HepG2 (cell line): ENCODE measurements around the gene SULT2B1. TPM values are rescaled to one million over a fixed set of nuclear protein-coding genes. Genes with fewer than 3 reads are reported as not detected.

Experiments used
- GPN1 ChIP-seq: sonication (generic); formaldehyde crosslinking; IDR thresholded peaks from 2 replicates; pipeline ENCODE4 v1.5.1; 2020; ENCODE audit warnings: missing genetic modification reagents, borderline replicate concordance
- NFATC3 ChIP-seq: sonication (generic); formaldehyde crosslinking; IDR thresholded peaks from 2 replicates; pipeline ENCODE4 v1.5.1; 2020; ENCODE audit warnings: mild to moderate bottlenecking, missing genetic modification reagents
- PHB2 ChIP-seq: fragments of 450-650 bp; IDR thresholded peaks from 2 replicates; pipeline ENCODE4 v1.6.1; 2018; ENCODE audit not compliant: partially characterized antibody
- RAD51 ChIP-seq: fragments of 450-650 bp; IDR thresholded peaks from 2 replicates; pipeline ENCODE4 v1.6.1; 2016; ENCODE audit warnings: borderline replicate concordance
- RORA ChIP-seq: sonication (generic); formaldehyde crosslinking; IDR thresholded peaks from 2 replicates; pipeline ENCODE4 v1.5.0; 2020; ENCODE audit warnings: mild to moderate bottlenecking, missing genetic modification reagents, moderate library complexity
- SMAD1 ChIP-seq: sonication (generic); formaldehyde crosslinking; IDR thresholded peaks from 2 replicates; pipeline ENCODE4 v1.4.0; 2020; ENCODE audit warnings: missing genetic modification reagents, low read depth, mild to moderate bottlenecking, borderline replicate concordance
- THYN1 ChIP-seq: sonication (generic); formaldehyde crosslinking; IDR thresholded peaks from 2 replicates; pipeline ENCODE4 v1.8.1; 2023; ENCODE audit warnings: low read depth, mild to moderate bottlenecking, moderate library complexity, missing genetic modification reagents, borderline replicate concordance
- YEATS2 ChIP-seq: sonication (generic); formaldehyde crosslinking; IDR thresholded peaks from 2 replicates; pipeline ENCODE4 v1.4.0; 2020; ENCODE audit warnings: missing genetic modification reagents, borderline replicate concordance
- ZNF124 ChIP-seq: sonication (generic); formaldehyde crosslinking; IDR thresholded peaks from 2 replicates; pipeline ENCODE4 v1.4.0; 2020; ENCODE audit warnings: missing genetic modification reagents
- ZNF274 ChIP-seq: sonication (generic); formaldehyde crosslinking; IDR thresholded peaks from 2 replicates; pipeline ENCODE4 v1.5.1; 2020; ENCODE audit warnings: mild to moderate bottlenecking, missing genetic modification reagents
- ZNF317 ChIP-seq: sonication (generic); formaldehyde crosslinking; IDR thresholded peaks from 2 replicates; pipeline ENCODE4 v1.5.0; 2020; ENCODE audit warnings: mild to moderate bottlenecking, missing genetic modification reagents
- ZNF451 ChIP-seq: sonication (generic); formaldehyde crosslinking; IDR thresholded peaks from 2 replicates; pipeline ENCODE4 v1.5.0; 2020; ENCODE audit warnings: mild to moderate bottlenecking, missing genetic modification reagents
- ZNF768 ChIP-seq: sonication (generic); formaldehyde crosslinking; IDR thresholded peaks from 2 replicates; pipeline ENCODE4 v1.4.0; 2020; ENCODE audit warnings: missing genetic modification reagents
- polyA plus RNA-seq, 8 experiments: library from polyadenylated mRNA; depleted of rRNA in 3 of 8; stranded (reverse) in 7 of 8; unstranded in 1 of 8; fragments of >200 nt; fragmentation: Illumina TruSeq in 4 of 8; extraction: Trizol in 4 of 8; gene quantifications; 2 replicates each; pipeline versions ENCODE4 v1.2.1 to v1.2.3, GENCODE V29; 2011 to 2016; ENCODE audit warnings: low read depth in 4 of 8, missing spikeins in 1 of 8, mixed read lengths in 1 of 8; ENCODE audit not compliant: insufficient read depth in 1 of 8
- total RNA-seq, 5 experiments: library from RNA; depleted of rRNA; stranded (reverse); fragments of >200 nt; fragmentation: Illumina TruSeq; extraction: Trizol; gene quantifications; 2 replicates each; pipeline ENCODE4 v1.2.3, GENCODE V29; 2016; ENCODE audit warnings: low read depth in 1 of 5
- TF ChIP-seq, protein P1 (sequence below): sonication (generic); formaldehyde crosslinking; IDR thresholded peaks from 2 replicates; pipeline ENCODE4 v1.5.1; 2020; ENCODE audit warnings: mild to moderate bottlenecking, missing genetic modification reagents, moderate library complexity
- TF ChIP-seq, protein P2 (sequence below): sonication (generic); formaldehyde crosslinking; IDR thresholded peaks from 2 replicates; pipeline ENCODE4 v1.5.1; 2020; ENCODE audit warnings: missing genetic modification reagents, mild to moderate bottlenecking, borderline replicate concordance
- TF ChIP-seq, protein P3 (sequence below): sonication (generic); formaldehyde crosslinking; IDR thresholded peaks from 2 replicates; pipeline ENCODE4 v1.8.0; 2022; ENCODE audit warnings: missing genetic modification reagents, mild to moderate bottlenecking, moderate library complexity, borderline replicate concordance
- TF ChIP-seq, protein P4 (sequence below): IDR thresholded peaks from 2 replicates; pipeline ENCODE4 v1.6.1; 2016
- TF ChIP-seq, protein P5 (sequence below): sonication (generic); formaldehyde crosslinking; conservative IDR thresholded peaks from 2 replicates; pipeline ENCODE4 v1.5.0; 2020; ENCODE audit warnings: missing genetic modification reagents

SULT2B1 gene
- total and polyA plus RNA-seq, 2 of the 13 experiments (the other 11 are each of a cell fraction or from before 2014, with no cell fraction given) = 0.13 TPM; not detected in 1

DNA sequence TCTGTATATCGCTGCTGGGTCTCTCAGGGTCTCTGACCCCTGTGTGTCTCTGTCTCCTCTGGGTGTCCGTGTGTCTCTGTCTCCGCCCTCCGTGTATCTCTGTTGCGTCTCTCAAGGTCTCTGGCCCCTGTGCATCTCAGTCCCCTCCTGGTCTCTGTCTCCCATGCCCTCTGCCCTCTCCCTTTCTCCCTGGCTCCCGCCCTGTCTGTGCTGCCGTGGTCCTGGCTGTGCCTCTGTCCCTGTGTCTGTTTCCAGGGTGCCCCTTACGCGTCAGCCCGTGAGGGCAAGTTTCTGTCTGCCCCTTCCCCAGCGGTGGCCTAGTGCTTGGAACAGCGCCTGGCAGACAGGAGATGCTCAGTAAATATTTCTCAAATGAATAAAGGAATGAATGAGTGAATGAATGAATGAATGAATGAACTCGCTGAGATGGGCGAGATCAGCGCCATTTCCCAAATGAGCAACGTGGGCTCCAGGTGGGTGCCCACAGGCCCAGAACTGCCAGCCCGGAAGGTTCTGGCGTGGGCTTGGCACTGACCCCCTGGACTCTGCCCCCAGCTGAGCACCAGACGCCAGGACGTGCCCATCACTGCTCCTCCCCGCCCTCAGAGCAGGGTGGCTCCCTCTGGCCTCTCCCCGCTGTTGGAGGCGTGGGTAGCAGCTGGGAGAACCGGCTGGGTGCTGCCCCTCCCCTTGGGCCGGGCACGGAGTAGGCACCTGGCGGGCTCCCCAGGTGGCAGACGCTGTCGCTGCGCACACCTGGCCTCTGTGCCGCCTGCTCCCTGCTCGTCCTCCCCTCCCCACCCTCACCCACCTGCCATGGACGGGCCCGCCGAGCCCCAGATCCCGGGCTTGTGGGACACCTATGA lies at the start of gene SULT2B1 (continued):
- TF ChIP-seq, protein P1, sequence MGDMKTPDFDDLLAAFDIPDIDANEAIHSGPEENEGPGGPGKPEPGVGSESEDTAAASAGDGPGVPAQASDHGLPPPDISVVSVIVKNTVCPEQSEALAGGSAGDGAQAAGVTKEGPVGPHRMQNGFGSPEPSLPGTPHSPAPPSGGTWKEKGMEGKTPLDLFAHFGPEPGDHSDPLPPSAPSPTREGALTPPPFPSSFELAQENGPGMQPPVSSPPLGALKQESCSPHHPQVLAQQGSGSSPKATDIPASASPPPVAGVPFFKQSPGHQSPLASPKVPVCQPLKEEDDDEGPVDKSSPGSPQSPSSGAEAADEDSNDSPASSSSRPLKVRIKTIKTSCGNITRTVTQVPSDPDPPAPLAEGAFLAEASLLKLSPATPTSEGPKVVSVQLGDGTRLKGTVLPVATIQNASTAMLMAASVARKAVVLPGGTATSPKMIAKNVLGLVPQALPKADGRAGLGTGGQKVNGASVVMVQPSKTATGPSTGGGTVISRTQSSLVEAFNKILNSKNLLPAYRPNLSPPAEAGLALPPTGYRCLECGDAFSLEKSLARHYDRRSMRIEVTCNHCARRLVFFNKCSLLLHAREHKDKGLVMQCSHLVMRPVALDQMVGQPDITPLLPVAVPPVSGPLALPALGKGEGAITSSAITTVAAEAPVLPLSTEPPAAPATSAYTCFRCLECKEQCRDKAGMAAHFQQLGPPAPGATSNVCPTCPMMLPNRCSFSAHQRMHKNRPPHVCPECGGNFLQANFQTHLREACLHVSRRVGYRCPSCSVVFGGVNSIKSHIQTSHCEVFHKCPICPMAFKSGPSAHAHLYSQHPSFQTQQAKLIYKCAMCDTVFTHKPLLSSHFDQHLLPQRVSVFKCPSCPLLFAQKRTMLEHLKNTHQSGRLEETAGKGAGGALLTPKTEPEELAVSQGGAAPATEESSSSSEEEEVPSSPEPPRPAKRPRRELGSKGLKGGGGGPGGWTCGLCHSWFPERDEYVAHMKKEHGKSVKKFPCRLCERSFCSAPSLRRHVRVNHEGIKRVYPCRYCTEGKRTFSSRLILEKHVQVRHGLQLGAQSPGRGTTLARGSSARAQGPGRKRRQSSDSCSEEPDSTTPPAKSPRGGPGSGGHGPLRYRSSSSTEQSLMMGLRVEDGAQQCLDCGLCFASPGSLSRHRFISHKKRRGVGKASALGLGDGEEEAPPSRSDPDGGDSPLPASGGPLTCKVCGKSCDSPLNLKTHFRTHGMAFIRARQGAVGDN = peak; percentile 8; the same call in 1 of the 2 replicates
- TF ChIP-seq GPN1 (CRISPR knock-in tag) (no peak), SMAD1 (CRISPR knock-in tag) (0 out of 2 replicates have a peak, but pooled peaks have one; percentile 38), ZNF317 (CRISPR knock-in tag) (no peak), NFATC3 (CRISPR knock-in tag) (no peak), YEATS2 (CRISPR knock-in tag) (no peak), RORA (CRISPR knock-in tag) (no peak), RAD51 (no peak), ZNF124 (CRISPR knock-in tag) (no peak), THYN1 (CRISPR knock-in tag) (no peak), ZNF768 (CRISPR knock-in tag) (peak; percentile 16; the same call in 1 of the 2 replicates), ZNF451 (CRISPR knock-in tag) (no peak), ZNF274 (CRISPR knock-in tag) (no peak), PHB2 (no peak)
- TF ChIP-seq, protein P2, sequence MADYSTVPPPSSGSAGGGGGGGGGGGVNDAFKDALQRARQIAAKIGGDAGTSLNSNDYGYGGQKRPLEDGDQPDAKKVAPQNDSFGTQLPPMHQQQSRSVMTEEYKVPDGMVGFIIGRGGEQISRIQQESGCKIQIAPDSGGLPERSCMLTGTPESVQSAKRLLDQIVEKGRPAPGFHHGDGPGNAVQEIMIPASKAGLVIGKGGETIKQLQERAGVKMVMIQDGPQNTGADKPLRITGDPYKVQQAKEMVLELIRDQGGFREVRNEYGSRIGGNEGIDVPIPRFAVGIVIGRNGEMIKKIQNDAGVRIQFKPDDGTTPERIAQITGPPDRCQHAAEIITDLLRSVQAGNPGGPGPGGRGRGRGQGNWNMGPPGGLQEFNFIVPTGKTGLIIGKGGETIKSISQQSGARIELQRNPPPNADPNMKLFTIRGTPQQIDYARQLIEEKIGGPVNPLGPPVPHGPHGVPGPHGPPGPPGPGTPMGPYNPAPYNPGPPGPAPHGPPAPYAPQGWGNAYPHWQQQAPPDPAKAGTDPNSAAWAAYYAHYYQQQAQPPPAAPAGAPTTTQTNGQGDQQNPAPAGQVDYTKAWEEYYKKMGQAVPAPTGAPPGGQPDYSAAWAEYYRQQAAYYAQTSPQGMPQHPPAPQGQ (CRISPR knock-in tag) = no peak
- TF ChIP-seq, protein P3, sequence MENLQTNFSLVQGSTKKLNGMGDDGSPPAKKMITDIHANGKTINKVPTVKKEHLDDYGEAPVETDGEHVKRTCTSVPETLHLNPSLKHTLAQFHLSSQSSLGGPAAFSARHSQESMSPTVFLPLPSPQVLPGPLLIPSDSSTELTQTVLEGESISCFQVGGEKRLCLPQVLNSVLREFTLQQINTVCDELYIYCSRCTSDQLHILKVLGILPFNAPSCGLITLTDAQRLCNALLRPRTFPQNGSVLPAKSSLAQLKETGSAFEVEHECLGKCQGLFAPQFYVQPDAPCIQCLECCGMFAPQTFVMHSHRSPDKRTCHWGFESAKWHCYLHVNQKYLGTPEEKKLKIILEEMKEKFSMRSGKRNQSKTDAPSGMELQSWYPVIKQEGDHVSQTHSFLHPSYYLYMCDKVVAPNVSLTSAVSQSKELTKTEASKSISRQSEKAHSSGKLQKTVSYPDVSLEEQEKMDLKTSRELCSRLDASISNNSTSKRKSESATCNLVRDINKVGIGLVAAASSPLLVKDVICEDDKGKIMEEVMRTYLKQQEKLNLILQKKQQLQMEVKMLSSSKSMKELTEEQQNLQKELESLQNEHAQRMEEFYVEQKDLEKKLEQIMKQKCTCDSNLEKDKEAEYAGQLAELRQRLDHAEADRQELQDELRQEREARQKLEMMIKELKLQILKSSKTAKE (CRISPR knock-in tag) = no peak
- TF ChIP-seq, protein P4, sequence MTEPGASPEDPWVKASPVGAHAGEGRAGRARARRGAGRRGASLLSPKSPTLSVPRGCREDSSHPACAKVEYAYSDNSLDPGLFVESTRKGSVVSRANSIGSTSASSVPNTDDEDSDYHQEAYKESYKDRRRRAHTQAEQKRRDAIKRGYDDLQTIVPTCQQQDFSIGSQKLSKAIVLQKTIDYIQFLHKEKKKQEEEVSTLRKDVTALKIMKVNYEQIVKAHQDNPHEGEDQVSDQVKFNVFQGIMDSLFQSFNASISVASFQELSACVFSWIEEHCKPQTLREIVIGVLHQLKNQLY (CRISPR knock-in tag) = no peak
- TF ChIP-seq, protein P5, sequence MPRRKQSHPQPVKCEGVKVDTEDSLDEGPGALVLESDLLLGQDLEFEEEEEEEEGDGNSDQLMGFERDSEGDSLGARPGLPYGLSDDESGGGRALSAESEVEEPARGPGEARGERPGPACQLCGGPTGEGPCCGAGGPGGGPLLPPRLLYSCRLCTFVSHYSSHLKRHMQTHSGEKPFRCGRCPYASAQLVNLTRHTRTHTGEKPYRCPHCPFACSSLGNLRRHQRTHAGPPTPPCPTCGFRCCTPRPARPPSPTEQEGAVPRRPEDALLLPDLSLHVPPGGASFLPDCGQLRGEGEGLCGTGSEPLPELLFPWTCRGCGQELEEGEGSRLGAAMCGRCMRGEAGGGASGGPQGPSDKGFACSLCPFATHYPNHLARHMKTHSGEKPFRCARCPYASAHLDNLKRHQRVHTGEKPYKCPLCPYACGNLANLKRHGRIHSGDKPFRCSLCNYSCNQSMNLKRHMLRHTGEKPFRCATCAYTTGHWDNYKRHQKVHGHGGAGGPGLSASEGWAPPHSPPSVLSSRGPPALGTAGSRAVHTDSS = no peak
